Endothelial cell of umbilical vein (primary cell): ENCODE data around the gene EXD3. TPM values are rescaled to one million over a fixed set of nuclear protein-coding genes. Genes with fewer than 3 reads are reported as not detected.
A peak's percentile ranks its signal among the peaks of the same experiment; 100 is the strongest.

ENCODE experiments used
- BruUV-seq: library from RNA; stranded (reverse); fragments of 400-500 nt; replicated peaks from 2 replicates; lab custom pipeline; 2021; lab: Mats Ljungman, UMichigan
- CTCF ChIA-PET: fragments of 300-600, 350-600 bp; sonication (Branson Sonifier 250); formaldehyde crosslinking; loops from one replicate; lab custom pipeline; 2021; ENCODE audit warnings: antibody characterized with exemption, inconsistent platforms; lab: Charles Lee
- POLR2A ChIA-PET: fragments of 300-600, 350-600 bp; sonication (Branson Sonifier 250); formaldehyde crosslinking; loops from one replicate; lab custom pipeline; 2021; ENCODE audit warnings: antibody characterized with exemption, inconsistent platforms; lab: Charles Lee
- DNase-seq: peaks from one replicate; pipeline ENCODE4 v3.0.0-alpha.2; 2011; ENCODE audit warnings: low read depth, low spot score
- FAIRE-seq: peaks from 2 replicates; lab custom pipeline; 2011; peaks lifted over from hg19 to GRCh38; lab: Jason Lieb, UNC
- H2AFZ ChIP-seq: 2 replicates; pipeline ENCODE4 v1.6.0; 2012; ENCODE audit warnings: low read depth, low read length, control low read depth, inconsistent platforms
- H3K27ac ChIP-seq: 2 replicates; pipeline ENCODE4 v1.5.1; 2011; ENCODE audit warnings: low read depth, mild to moderate bottlenecking, control low read depth, low read length, moderate library complexity; ENCODE audit not compliant: insufficient read depth
- H3K27me3 ChIP-seq, 2 experiments: 2 replicates each; pipeline versions ENCODE4 v1.6.0 to v1.6.1; 2011; ENCODE audit warnings: low read length in 2 of 2, mixed read lengths in 1 of 2; ENCODE audit not compliant: control insufficient read depth in 2 of 2, insufficient read depth in 2 of 2
- H3K36me3 ChIP-seq, 2 experiments: 2 replicates in 1 of 2; 3 replicates in 1 of 2; pipeline ENCODE4 v1.5.1; 2011; ENCODE audit warnings: low read length in 2 of 2, mild to moderate bottlenecking in 1 of 2, moderate library complexity in 1 of 2; ENCODE audit not compliant: control insufficient read depth in 2 of 2, insufficient read depth in 2 of 2; ENCODE audit errors: extremely low read depth in 1 of 2
- H3K4me1 ChIP-seq: 3 replicates; pipeline ENCODE4 v1.5.1; 2011; ENCODE audit warnings: mild to moderate bottlenecking, low read length; ENCODE audit not compliant: control insufficient read depth, insufficient read depth; ENCODE audit errors: extremely low read depth
- H3K4me2 ChIP-seq: 2 replicates; pipeline ENCODE4 v1.6.1; 2011; ENCODE audit warnings: low read length, control low read depth, mixed read lengths; ENCODE audit not compliant: insufficient read depth
- H3K4me3 ChIP-seq, 3 experiments: fragments of 200-600 bp in 1 of 3; sonication (generic), shearing (Covaris generic) in 1 of 3; replicated peaks in 1 of 3; 2 replicates each; pipeline ENCODE4 v1.5.1; 2011 to 2016; ENCODE audit warnings: control low read depth in 3 of 3, low read length in 3 of 3, mild to moderate bottlenecking in 2 of 3, inconsistent platforms in 1 of 3, low read depth in 1 of 3, moderate library complexity in 1 of 3; ENCODE audit not compliant: insufficient read depth in 1 of 3
- H3K79me2 ChIP-seq: 2 replicates; pipeline ENCODE4 v1.6.0; 2012; ENCODE audit warnings: low read length, inconsistent platforms; ENCODE audit not compliant: control insufficient read depth, insufficient read depth
- H3K9ac ChIP-seq: replicated peaks from 2 replicates; pipeline ENCODE3; 2011; ENCODE audit warnings: low read length, control low read depth; ENCODE audit not compliant: insufficient read depth; ENCODE audit errors: extremely low read depth
- H3K9me1 ChIP-seq: replicated peaks from 3 replicates; pipeline ENCODE4 v1.6.0; 2011; ENCODE audit warnings: mild to moderate bottlenecking, low read length; ENCODE audit not compliant: control insufficient read depth, insufficient read depth; ENCODE audit errors: extremely low read depth
- H3K9me3 ChIP-seq: replicated peaks from 2 replicates; pipeline ENCODE4 v1.5.1; 2012; ENCODE audit warnings: low read length, inconsistent platforms; ENCODE audit not compliant: control insufficient read depth, insufficient read depth
- H4K20me1 ChIP-seq: replicated peaks from 2 replicates; pipeline ENCODE3; 2011; ENCODE audit warnings: mild to moderate bottlenecking, low read length; ENCODE audit not compliant: control insufficient read depth, insufficient read depth; ENCODE audit errors: extremely low read depth
- EZH2 ChIP-seq: IDR thresholded peaks from 2 replicates; pipeline ENCODE4 v1.6.1; 2012; ENCODE audit warnings: borderline replicate concordance, low read depth, mild to moderate bottlenecking, moderate library complexity, low read length, inconsistent platforms; ENCODE audit not compliant: severe bottlenecking
- FOS ChIP-seq: IDR thresholded peaks from 2 replicates; pipeline ENCODE4 v1.6.1; 2011; ENCODE audit warnings: mild to moderate bottlenecking, low read length, moderate library complexity, borderline replicate concordance; ENCODE audit not compliant: insufficient read depth
- GATA2 ChIP-seq: IDR thresholded peaks from 2 replicates; pipeline ENCODE4 v1.7.0; 2011; ENCODE audit warnings: low read depth, mild to moderate bottlenecking, moderate library complexity, mixed read lengths, low read length; ENCODE audit not compliant: insufficient read length, insufficient read depth
- POLR2AphosphoS5 ChIP-seq: IDR thresholded peaks from 2 replicates; pipeline ENCODE4 v1.6.1; 2012; ENCODE audit warnings: low read depth, mild to moderate bottlenecking, control low read depth, low read length, moderate library complexity; ENCODE audit not compliant: insufficient read depth
- dilution Hi-C: fragments of 300-500 bp; cut with MboI; formaldehyde crosslinking; loops from one replicate; pipeline ENCODE4 v1.15.0; 2019; ENCODE audit warnings: low sequenced_read_pairs; ENCODE audit not compliant: extremely low pct_ligation_motif_present
- intact Hi-C: fragments of 100-400 bp; cut with micrococcal nuclease; formaldehyde crosslinking; loops from one replicate; pipeline ENCODE4 v1.10.0; 2022
- polyA plus RNA-seq, 4 experiments: library from polyadenylated mRNA; depleted of rRNA in 3 of 4; stranded (reverse) in 3 of 4; unstranded in 1 of 4; fragments of >200 nt; gene quantifications; 2 replicates each; pipeline versions ENCODE4 v1.2.1 to v1.2.3, GENCODE V29; 2011 to 2012; ENCODE audit warnings: missing spikeins in 1 of 4
- total RNA-seq: library from RNA; stranded (reverse); gene quantifications from 2 replicates; pipeline ENCODE4 v1.2.3, GENCODE V29; 2021
- TF ChIP-seq, protein P1 (sequence below): IDR thresholded peaks from 2 replicates; pipeline ENCODE4 v1.6.1; 2011; ENCODE audit not compliant: insufficient read depth, insufficient read length
- TF ChIP-seq, protein P2 (sequence below), 2 donors: IDR thresholded peaks; 1 replicate in 1 of 2; 2 replicates in 1 of 2; pipeline ENCODE4 v1.5.1; 2011; ENCODE audit warnings: low read length in 2 of 2, mild to moderate bottlenecking in 2 of 2, moderate library complexity in 2 of 2, control low read depth in 1 of 2, inconsistent platforms in 1 of 2, low read depth in 1 of 2; ENCODE audit not compliant: insufficient read depth in 1 of 2; ENCODE audit errors: extremely low read depth in 1 of 2

Gene EXD3
- total and polyA plus RNA-seq, 2 donors (not counting 3 experiments of a cell fraction or from before 2014, with no cell fraction given): 17.7 to 30.3 TPM

DNA sequence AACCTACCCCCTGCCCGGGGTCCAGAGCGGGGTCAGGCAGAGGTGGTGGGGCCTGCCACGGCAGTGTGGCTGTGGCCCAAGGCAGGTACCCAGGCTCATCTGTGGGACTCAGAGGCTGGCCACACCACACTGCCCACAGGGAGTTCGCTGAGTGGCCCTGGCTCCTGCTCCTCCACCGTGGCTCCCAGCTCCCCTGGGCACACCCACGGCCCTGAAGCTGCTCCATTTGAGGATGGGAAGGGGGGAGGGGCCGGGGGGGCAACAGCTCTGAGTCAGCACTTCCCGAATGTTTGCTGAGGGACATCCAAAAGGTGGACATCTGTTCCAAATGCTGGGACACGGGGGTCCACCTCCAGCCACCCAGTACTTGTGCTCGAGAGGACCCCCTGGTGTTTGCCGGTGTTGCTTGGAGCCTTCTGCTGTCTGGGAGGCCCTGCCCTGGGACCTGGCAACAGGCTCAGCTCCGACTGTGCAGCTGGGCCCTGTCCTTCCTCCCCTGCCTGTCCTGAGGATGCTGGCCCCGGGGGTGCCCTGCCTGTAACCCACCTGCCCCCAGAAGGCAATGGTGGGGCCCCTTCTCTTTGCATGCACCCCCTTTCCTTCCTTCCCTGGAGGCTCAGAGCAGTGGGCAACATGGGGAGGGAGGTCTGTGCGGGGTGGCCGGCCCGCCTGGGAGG is 118.4 kb downstream of the EXD3 start:
- POLR2A ChIA-PET: interaction anchor here (0.9 kb wide), 1 partner anchor 27 kb away, joined by 4 read pairs; the partner anchor contains the start of gene TOR4A
- intact Hi-C loops: loop anchor here (1.0 to 2.0 kb wide), 4 partner anchors 8 to 34 kb away; no protein-coding TSS in a partner anchor
- H3K27ac ChIP-seq: peak overlapping the region; percentile 97

More for the DNA sequence above, 118.4 kb downstream of the EXD3 start:
- DNase-seq (no peak), FAIRE-seq (no peak)
- no peak overlapping the region for H3K4me2 ChIP-seq
- peaks cover 43% of the 10 kb centered on the region for H3K4me1 ChIP-seq
- no peaks in the 10 kb centered on the region for H3K9me3 ChIP-seq
- H2AFZ ChIP-seq: no peak overlapping the region
- H3K79me2 ChIP-seq: peaks cover 21% of the 10 kb centered on the region
- TF ChIP-seq, protein P1, sequence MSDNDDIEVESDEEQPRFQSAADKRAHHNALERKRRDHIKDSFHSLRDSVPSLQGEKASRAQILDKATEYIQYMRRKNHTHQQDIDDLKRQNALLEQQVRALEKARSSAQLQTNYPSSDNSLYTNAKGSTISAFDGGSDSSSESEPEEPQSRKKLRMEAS: no peak
- TF ChIP-seq, protein P2, sequence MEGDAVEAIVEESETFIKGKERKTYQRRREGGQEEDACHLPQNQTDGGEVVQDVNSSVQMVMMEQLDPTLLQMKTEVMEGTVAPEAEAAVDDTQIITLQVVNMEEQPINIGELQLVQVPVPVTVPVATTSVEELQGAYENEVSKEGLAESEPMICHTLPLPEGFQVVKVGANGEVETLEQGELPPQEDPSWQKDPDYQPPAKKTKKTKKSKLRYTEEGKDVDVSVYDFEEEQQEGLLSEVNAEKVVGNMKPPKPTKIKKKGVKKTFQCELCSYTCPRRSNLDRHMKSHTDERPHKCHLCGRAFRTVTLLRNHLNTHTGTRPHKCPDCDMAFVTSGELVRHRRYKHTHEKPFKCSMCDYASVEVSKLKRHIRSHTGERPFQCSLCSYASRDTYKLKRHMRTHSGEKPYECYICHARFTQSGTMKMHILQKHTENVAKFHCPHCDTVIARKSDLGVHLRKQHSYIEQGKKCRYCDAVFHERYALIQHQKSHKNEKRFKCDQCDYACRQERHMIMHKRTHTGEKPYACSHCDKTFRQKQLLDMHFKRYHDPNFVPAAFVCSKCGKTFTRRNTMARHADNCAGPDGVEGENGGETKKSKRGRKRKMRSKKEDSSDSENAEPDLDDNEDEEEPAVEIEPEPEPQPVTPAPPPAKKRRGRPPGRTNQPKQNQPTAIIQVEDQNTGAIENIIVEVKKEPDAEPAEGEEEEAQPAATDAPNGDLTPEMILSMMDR (IDR thresholded peaks at IDR 0.05; ENCODE audit: extremely low read depth in 1 of 2, insufficient read depth in 1 of 2, low read depth in 1 of 2, low read length in 2 of 2): peak in 1 of 2 donors; percentile 45
- no peak for TF ChIP-seq GATA2
- no peak for TF ChIP-seq POLR2AphosphoS5
- TF ChIP-seq EZH2: no peak
- TF ChIP-seq FOS: no peak
- H3K4me3 ChIP-seq: no peak overlapping the region
- BruUV-seq: no TSS peak
- dilution Hi-C loops: no loop called here
- CTCF ChIA-PET: interaction anchor here (0.9 to 3.0 kb wide), 6 partner anchors 8 to 118 kb away, joined by 3 to 24 read pairs (median 6); partner anchors contain the start of genes EXD3 and NOXA1
- H3K27me3 ChIP-seq: no peaks in the 10 kb centered on the region
- H3K9me1 ChIP-seq: no peaks in the 10 kb centered on the region
- H4K20me1 ChIP-seq: no peaks in the 10 kb centered on the region
- no peaks in the 10 kb centered on the region for H3K36me3 ChIP-seq
- H3K9ac ChIP-seq: peak overlapping the region; percentile 58
